HG03066 (cell line): ENCODE data around the gene SLIT3.

Experiments used
- ATAC-seq: cut with Tn5 transposase; IDR thresholded peaks from one replicate; pipeline ENCODE4 v1.9.1; 2021; ENCODE audit warnings: low read depth; ENCODE audit not compliant: unreplicated experiment

The SLIT3 gene

GRCh38 chr5:169011009-169011408 is 289.9 kb downstream of the SLIT3 start:
- no peak for ATAC-seq

- ATAC-seq: no peak
Observed at GRCh38 chr5:169009123-169009522, 291.8 kb downstream of the SLIT3 start.

GRCh38 chr5:169006842-169007790 is 293.8 kb downstream of the SLIT3 start:
- no peak for ATAC-seq

- no peak for ATAC-seq
Observed at GRCh38 chr5:169004551-169004950, 296.4 kb downstream of the SLIT3 start.

DNA sequence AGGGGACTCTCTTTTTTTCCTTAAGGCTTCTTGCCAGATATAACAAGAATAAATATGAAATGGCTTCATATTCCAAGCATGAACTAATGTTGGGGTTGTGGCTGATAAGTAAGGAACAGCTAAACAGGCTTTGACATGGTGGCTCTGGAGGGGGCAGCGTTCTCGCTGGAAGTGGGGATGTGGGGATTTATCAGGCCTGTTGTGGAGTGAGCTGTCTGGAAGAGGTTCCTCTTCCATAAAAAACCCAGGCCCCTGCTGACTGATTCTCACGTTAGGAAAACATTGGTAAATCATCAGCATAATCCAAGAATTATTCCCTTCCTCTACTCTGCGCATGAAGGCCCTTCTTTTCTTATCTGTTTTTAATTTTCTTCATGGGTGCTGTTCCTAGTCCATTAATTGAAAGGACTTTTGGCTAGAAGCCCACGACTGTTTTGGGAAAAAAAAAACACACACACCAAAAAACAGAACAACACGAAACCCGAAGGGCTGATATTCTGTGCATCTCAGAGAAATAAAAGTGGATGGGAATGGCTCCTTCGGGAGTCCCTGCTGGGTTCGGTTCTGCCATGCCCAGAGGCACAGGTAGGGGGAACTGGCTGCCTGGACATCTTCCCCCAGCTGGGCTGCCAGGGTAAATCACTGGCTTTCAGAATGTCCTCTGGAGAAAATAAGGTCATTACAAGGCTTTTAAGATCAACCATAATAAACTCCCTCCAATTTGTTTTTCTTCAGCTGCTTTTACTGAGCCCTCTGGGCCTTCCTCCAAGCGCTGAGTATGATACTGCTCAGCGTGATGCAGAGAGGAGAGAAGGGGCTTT is 297.0 kb downstream of the SLIT3 start:
- ATAC-seq: no peak

DNA sequence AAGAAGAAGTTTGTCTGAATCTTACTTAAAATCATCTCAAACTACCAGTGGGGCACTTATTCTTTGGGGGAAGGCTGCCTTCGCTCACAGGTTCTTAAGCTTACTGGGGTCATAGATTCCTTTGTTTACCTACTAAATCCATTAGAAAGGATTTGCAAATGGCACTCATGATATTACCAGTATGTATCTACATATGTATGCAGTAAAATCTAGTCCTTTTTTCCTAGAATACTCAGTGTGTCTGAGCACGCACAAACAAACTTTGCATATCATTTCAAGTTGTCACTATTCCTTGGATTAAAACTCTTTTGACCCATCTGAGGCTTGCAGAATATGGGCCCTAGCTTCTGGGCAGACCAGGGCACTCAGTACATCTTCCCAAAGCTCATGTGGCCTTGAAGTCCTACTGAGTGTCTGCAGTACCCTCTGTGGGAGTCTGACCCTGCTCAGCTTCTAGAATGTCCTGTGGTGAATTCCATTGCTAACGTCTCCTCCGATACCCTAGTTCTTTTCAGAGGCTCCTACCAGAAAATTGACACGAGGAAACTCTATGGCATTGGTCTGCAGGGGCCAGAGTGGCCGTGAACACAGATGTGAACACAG is 297.9 kb downstream of the SLIT3 start:
- ATAC-seq: no peak

DNA sequence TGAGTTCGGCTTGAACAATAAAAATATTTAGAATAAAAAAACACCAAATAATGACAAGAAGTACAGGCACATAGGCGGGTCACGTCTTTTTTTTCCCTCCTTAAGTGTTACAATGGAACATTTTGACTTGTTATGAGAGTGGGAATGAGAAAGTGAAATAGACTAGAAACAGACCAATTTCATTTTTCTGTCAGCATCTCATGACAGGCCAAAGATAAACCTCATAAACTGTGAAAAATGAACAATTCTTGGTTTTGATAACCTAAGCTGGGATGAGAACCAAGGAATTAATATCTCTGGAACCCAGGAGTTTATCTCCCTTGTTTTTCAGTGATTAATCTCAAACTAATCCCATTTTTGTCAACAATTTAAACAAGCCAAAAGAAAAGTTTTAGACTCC is 299.5 kb downstream of the SLIT3 start:
- no peak for ATAC-seq

GRCh38 chr5:168995024-168995423 is 305.9 kb downstream of the SLIT3 start:
- ATAC-seq: no peak

DNA sequence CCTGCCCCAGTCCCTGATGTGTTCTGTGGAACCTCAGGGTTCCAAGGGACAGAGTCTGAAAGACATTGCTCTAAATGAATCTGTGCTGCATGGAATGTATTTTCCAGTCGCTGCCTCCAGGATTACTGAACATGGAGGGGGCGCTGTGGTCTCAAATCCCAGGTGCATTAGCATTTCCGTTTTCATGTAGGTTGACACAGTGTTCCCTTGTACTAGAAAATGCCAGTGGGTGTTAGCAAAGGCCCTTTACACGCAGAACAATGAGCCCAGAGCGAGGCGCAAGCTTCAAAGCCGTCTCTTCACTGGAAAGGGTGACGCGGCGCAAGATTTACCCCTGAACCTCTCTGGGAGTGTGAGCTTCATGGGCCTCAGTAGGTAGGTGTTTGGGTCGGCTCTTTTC is 308.3 kb downstream of the SLIT3 start:
- ATAC-seq: no peak

DNA sequence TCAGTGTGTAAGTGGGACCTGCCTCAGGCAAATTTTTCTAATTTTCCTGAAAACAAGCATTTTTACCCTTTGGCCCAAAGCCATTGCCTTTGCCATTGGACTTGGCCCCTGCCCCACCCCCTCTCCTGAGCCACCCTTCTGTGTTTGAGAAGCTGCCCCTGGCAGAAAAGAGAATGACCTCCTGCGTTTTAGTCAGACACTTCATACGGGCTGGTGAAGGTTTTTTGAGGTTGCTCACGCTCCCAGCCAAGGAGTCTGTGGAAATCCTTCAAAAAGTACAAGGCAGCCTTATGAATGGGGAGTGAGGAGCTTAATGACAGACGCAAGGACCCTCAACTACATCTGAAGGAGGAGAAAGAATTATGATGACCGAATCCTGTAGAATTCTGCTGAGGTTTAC is 308.9 kb downstream of the SLIT3 start:
- ATAC-seq: no peak

DNA sequence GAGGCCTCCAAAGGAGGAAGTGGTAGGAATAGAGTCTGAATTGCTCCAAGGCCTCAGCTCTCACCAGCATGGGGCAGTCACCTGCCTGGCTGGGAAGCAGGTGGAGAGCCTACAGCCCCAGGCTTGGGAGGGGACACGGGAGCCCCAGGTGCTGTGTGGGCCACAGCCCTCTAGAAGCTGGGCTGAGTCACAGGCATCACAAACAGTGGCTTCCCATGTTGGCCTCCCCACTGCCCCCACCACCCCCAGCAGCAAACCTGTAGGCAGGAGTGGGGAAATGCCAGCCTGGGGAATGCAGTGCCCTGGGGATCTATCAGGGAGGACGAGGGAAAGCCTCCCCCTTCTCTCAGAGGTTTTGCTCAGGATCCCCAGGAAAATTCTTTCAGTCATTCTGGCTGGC is 309.6 kb downstream of the SLIT3 start:
- ATAC-seq: no peak

DNA sequence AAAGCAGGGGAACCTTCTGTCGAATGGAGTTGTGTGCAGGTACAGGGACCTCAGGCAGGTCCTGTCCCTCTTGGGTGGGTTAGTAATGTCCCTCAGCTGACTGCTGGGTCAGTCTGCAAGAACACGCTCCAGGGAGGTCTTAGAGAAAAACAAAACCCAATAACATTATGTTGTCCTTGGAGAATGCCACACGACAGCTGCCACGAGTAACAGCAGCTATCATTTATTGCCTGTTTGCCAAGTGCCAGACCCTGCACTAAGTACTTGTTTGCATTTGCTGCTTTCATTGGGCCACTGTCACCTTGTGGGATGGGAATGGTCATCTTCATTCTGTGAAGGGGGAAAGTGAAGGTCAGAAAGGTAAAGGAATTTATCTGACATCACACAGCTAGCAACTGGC is 310.3 kb downstream of the SLIT3 start:
- no peak for ATAC-seq

DNA sequence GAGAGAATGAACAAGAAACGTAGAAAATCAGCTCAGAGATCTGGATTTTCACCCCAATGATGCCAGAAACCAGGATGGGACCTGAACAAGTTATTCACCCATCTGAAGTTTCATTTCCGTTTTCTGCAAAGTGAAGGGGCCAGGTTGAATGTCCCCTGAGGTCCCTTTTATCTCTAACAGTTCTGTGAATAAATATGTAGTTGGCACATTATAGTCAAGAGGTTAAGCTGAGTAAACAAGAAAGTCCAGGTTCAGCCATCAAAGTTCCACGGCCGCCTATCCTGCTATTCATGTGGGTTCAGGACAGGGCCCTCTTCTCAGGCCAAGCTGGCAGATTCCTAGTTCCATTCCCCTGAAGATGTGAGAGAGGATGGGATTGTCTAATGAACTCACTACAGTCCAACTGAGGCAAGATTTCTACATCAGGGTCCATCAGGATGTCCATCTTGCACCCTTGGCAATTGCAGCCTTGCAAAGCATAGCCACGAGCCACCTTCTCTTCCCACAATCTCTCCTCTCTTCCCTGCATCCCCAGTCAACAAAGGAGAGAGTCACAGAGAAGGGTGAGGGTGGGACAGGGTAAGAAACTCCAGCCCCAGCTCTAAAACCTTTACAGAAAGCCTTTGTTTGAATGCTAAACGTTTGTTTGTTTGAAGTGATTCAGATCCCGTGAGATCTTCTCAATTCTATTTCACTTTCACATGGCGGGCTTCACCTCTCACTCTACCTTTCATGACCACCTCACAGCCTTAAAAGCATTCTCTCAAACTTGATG is 311.0 kb downstream of the SLIT3 start:
- no peak for ATAC-seq

DNA sequence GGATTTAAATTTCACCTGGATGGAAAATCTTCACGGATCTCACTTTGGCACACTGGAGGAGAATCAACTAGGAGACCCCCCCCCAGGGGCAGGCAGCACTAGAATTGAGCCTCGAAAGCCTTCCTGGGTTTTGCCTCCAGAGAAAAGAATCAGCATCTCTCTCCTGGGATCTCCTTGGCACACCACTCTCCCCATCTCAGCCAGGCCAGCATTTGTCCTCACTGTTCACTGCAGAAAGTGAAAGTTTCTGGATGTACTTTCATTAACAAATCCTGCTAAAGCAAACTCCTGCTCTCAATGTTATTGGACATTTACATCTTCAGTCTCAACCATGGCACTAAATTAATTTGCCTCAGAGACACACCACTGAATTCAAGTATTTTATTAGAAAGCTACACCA is 312.2 kb downstream of the SLIT3 start:
- no peak for ATAC-seq

GRCh38 chr5:168987543-168988300 is 313.2 kb downstream of the SLIT3 start:
- ATAC-seq: no peak

DNA sequence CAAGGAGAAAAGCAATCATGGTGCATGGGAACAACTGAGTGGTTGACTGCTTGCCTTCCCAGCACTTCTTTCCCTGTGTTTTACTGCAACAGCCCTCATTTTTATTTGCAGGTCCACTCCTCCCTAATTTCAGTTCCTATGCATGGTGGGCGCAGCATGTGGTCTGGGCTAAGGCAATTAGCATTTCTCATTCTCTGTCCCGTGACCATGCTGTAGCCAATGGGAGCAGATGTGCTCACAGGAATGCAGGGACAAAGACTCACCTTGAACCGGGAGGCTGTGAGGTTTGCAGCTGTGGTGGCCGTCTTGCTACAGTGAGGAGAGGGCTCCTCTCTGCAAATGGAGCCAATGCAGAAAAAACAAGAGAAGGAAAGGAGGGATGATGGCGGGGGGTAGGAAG is 315.5 kb downstream of the SLIT3 start:
- ATAC-seq: no peak

DNA sequence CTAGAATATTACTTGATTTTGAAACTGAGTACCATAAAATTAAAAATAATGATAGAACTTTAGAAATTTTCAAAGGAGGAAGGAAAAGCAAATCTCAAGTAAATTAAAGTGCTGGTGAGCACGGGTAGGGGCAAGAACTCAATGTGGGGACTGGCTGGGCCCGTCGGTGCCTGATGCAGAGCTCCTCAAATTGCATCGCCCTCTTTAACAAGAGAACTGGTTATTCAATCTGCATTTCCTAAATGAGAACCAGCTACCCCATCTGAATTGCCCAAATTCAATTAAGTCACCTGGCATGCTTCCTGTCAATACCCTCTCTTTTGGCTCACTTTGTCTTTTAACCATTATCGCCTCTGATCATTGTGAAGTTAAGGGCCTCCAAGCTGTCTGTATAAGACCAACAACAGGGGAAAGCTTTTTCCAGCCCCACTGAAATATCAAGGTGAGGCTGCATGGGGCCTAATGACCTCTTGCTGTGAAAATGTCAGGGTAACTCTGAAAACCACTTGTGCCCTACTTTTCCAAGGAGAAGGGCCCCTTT is 316.7 kb downstream of the SLIT3 start:
- ATAC-seq: no peak

DNA sequence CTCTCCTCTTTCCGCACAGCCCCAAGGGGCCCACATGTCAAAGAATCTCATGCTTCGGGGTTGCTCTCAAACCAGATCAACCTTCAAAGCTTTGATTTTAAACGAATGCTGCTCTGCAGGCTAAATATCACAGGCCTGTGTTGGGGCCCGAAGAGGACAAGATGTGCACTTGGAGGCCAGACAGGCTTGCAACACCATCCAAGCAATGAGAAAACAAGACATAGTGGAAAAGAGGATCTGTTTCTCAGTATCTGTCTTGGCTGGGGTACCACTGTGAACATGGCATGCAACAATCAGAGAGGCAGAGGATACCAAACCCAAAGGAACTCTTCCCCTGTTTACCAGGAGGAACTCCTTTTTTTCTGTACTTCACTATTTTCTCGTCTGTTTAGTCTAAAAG is 321.8 kb downstream of the SLIT3 start:
- ATAC-seq: no peak

DNA sequence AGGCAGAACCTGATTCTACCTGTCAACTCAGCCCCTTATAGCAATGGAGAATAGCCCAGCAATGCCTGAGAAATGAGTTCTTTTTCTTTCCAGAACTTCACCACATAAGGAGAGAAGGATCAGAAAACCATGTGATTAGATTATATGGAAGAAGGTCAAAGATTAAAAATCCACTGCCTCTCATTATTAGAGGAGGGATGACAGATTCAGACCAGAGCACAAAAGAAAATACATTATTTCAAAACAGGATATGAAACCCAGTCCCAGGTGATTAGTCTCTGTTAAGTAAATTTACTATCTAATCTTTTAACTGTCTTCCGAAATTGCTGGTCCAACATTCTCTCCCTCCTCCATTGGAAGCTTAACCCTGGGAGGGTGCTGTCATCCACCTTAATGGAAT is 322.4 kb downstream of the SLIT3 start:
- no peak for ATAC-seq

- no peak for ATAC-seq
Observed at GRCh38 chr5:168978015-168978414, 322.9 kb downstream of the SLIT3 start.
